OCI-LY1 (cell line): ENCODE measurements around the gene ATP13A2.

Experiments used
- CTCF ChIP-seq: fragments of 200-600 bp; sonication (generic), shearing (Covaris generic); IDR thresholded peaks from 2 replicates; pipeline ENCODE4 v1.5.1; 2017; ENCODE audit warnings: mild to moderate bottlenecking, antibody characterized with exemption, low read length, moderate library complexity, mixed read lengths
- EZH2 ChIP-seq: fragments of 200-600 bp; sonication (generic), shearing (Covaris generic); IDR thresholded peaks from 2 replicates; pipeline ENCODE4 v1.8.0; 2017; ENCODE audit warnings: borderline replicate concordance, mixed run types, mild to moderate bottlenecking, antibody characterized with exemption, low read length, moderate library complexity, mixed read lengths

GRCh38 chr1:17053685-17054410, 42.1 kb upstream of the ATP13A2 start, which contains the start of gene SDHB:
- no peak for TF ChIP-seq CTCF
- TF ChIP-seq EZH2: no peak
